ENCODE measurements around the gene ATG7.

The ATG7 gene

GRCh38 chr3:11606865-11607440 lies 334.8 kb downstream of the ATG7 start:
- no peak overlapping the region for H3K27ac ChIP-seq (replicated peaks)
- H3K27me3 ChIP-seq (ENCODE audit: insufficient read depth, poor library complexity, severe bottlenecking) = no peaks in the 10 kb centered on the region
- no peak for DNase-seq (ENCODE audit: low read depth in 1 of 2, low spot score in 1 of 2)
- TF ChIP-seq REST (IDR thresholded peaks at IDR 0.05; ENCODE audit: insufficient replicate concordance, low read depth) (no peak), POLR2AphosphoS5 (IDR thresholded peaks at IDR 0.05; ENCODE audit: low read depth) (no peak), SPI1 (IDR thresholded peaks at IDR 0.05; ENCODE audit: borderline replicate concordance, low read depth) (no peak)
- H3K4me3 ChIP-seq (replicated peaks; ENCODE audit: insufficient read depth, low read length) = no peak overlapping the region

All from HL-60 (cell line).